Aorta (tissue), 5 donors: Measurements from ENCODE around the gene ZNF318. TPM values are rescaled to one million over a fixed set of nuclear protein-coding genes. Genes with fewer than 3 reads are reported as not detected.
A peak's percentile ranks its signal among the peaks of the same experiment; 100 is the strongest.
"Not testable (repeated sequence)": the region's sequence is repeated elsewhere in the genome, so short reads cannot be mapped to it uniquely, and the experiment has no call there.

Source experiments
- ATAC-seq: fragments of 200-7000 bp; cut with Tn5 transposase; one replicate; pipeline ENCODE4 v1.9.1; 2022; ENCODE audit warnings: moderate library complexity; ENCODE audit not compliant: low FRiP score
- DNase-seq, 2 donors: peaks; one replicate each; pipeline ENCODE4 v3.0.0-alpha.2; 2020
- H3K27ac ChIP-seq, 2 donors: one replicate each; pipeline ENCODE4 v1.5.1; 2013; ENCODE audit warnings: low read length in 2 of 2, mild to moderate bottlenecking in 2 of 2, moderate library complexity in 2 of 2, control low read depth in 1 of 2, inconsistent platforms in 1 of 2, low read depth in 1 of 2
- H3K27me3 ChIP-seq, 2 donors: one replicate each; pipeline ENCODE4 v1.6.1; 2013; ENCODE audit warnings: control low read depth in 1 of 2, low read length in 1 of 2, mild to moderate bottlenecking in 1 of 2, moderate library complexity in 1 of 2; ENCODE audit not compliant: insufficient read depth in 2 of 2, control insufficient read depth in 1 of 2
- H3K36me3 ChIP-seq, 2 donors: one replicate each; pipeline ENCODE4 v1.6.1; 2013; ENCODE audit warnings: control low read depth in 1 of 2, low read length in 1 of 2, mild to moderate bottlenecking in 1 of 2; ENCODE audit not compliant: insufficient read depth in 2 of 2, control insufficient read depth in 1 of 2
- H3K4me1 ChIP-seq, 2 donors: one replicate each; pipeline ENCODE4 v1.6.1; 2013; ENCODE audit warnings: low read length in 2 of 2, control low read depth in 1 of 2, mild to moderate bottlenecking in 1 of 2, moderate library complexity in 1 of 2; ENCODE audit not compliant: insufficient read depth in 2 of 2, control insufficient read depth in 1 of 2
- H3K4me3 ChIP-seq, 2 donors: one replicate each; pipeline ENCODE4 v1.5.1; 2013; ENCODE audit warnings: low read length in 2 of 2, control low read depth in 1 of 2, mild to moderate bottlenecking in 1 of 2
- H3K9me3 ChIP-seq: one replicate; pipeline ENCODE4 v1.6.1; 2013; ENCODE audit warnings: mild to moderate bottlenecking, low read length; ENCODE audit not compliant: control insufficient read depth
- WGBS, 2 donors: extraction: QIAGEN DNeasy Blood & Tissue Kit; methylation state at CpG; one replicate each; pipeline ENCODE4 v1.1.7; 2013; 5-methylcytosine and 5-hydroxymethylcytosine counted together
- intact Hi-C, 2 donors: fragments of 100-400 bp; cut with DNase I; formaldehyde crosslinking; loops; one replicate each; pipeline versions ENCODE4 v1.14.2 to v1.15.0; 2022
- long read RNA-seq, 2 donors: library from polyadenylated mRNA; unstranded; transcript quantifications; one replicate each; pipeline ENCODE4 v2.0.0, GENCODE V29; 2020 to 2021
- polyA plus RNA-seq, 2 donors: library from polyadenylated mRNA; stranded (reverse); fragments of 200-250 nt; gene quantifications; one replicate each; pipeline ENCODE4 v1.2.3, GENCODE V29; 2013
- total RNA-seq, 2 donors: library from RNA; stranded (reverse); fragmentation: NEBNext Ultra II Directional; extraction: Animal tissue kit (Norgen Biotek cat#: 25700); gene quantifications; one replicate each; pipeline ENCODE4 v1.2.1, GENCODE V29; 2021
- donor health status: healthy with polysubstance abuse.
- donor health status: Bipolar disorder and iron deficiency.
- donor health status: DM: no; HTN: no; CAD: no.
- donor health status: DM: no; HTN: no; CAD: no.
- donor health status: DM: yes; HTN: yes; CAD: no.

ZNF318 gene, protein sequence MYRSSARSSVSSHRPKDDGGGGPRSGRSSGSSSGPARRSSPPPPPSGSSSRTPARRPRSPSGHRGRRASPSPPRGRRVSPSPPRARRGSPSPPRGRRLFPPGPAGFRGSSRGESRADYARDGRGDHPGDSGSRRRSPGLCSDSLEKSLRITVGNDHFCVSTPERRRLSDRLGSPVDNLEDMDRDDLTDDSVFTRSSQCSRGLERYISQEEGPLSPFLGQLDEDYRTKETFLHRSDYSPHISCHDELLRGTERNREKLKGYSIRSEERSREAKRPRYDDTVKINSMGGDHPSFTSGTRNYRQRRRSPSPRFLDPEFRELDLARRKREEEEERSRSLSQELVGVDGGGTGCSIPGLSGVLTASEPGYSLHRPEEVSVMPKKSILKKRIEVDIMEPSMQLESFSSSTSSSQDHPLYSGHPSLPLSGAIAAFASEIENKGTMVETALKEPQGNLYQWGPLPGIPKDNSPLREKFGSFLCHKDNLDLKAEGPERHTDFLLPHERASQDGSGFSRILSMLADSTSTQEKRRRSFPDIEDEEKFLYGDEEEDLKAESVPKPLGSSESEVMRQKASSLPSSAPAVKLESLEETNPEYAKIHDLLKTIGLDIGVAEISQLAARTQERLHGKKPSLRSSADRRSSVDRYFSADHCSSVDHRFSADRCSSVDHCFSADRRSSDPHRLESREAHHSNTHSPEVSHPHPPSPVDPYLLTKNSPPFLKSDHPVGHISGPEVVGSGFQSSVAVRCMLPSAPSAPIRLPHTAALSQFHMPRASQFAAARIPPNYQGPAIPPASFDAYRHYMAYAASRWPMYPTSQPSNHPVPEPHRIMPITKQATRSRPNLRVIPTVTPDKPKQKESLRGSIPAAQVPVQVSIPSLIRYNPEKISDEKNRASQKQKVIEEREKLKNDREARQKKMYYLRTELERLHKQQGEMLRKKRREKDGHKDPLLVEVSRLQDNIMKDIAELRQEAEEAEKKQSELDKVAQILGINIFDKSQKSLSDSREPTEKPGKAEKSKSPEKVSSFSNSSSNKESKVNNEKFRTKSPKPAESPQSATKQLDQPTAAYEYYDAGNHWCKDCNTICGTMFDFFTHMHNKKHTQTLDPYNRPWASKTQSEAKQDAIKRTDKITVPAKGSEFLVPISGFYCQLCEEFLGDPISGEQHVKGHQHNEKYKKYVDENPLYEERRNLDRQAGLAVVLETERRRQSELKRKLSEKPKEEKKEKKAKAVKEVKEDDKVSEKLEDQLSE (N-terminal part only)
- total RNA-seq (10 to 100 TPM; 12.1 to 21.3 TPM), polyA plus RNA-seq (1 to 10 TPM; 2.6 to 9.2 TPM)
- long read RNA-seq, donor 1, partial matches to known transcripts: 4 of 6 reads
- long read RNA-seq, donor 1, other reads (novel, unspliced or antisense): 2 of 6 reads
- long read RNA-seq, donor 2, partial matches to known transcripts: 0 of 6 reads
- long read RNA-seq, donor 2, other reads (novel, unspliced or antisense): 6 of 6 reads

DNA sequence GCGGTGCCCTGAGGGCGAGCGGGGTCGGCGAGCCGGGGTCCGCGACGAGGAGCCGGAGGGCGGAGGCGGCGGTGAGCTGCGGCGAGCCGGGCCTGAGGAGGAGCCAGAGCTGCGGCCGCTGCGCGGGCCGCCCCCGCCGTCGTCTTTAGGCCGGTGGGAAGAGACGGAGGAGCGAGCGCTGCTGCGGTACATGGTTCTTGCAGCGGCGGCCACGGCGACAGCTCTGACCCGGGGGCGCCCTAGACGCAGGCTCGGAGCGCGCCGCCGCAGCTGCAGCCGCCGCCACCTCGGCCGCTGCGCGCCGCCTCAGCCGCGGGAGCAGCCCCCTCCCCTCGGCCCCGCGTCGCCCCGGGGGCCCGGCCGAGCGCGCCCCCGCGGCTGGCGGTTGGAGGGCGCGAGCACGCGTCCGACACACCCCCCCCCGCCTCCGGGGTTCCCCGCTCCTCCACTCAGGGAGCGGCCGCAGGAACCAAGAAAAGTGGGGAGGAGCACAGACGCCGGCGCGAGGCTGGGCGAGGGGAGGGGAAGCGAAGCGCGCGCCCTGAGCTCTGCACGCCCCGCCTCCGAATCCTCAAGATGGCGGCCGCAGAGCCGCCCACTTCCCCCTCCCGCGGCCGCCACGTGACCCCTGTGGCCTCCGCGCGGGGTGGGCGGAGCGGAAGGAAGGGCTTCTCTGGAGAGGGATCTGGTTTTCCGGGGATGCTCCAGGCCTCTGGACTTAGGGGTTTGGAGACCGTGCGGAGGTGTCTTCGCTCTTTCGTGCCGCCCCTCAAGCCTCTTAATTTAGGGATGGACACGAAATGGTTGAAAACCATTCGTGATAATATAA is at the start of gene ZNF318:
Gene ZNF318, minus strand, starts transcription at position 474 of the 829 bp plus-strand sequence. Its CDS starts 282 bp downstream, at position 192.
- peaks cover 0 to 3% of the 10 kb centered on the region in 2 donors for H3K4me1 ChIP-seq
- H3K4me3 ChIP-seq: peak within 1 kb of the TSS; percentile 94 to 100
- ATAC-seq (peak; percentile 99), DNase-seq (peak; percentile 98)
- intact Hi-C loops: loop anchor here (5.0 kb wide), 1 partner anchor 138 kb away; no protein-coding TSS in a partner anchor
- H3K27me3 ChIP-seq: no peaks in the 10 kb centered on the region
- H3K36me3 ChIP-seq: peaks cover 0 to under 1% of the 10 kb centered on the region in 2 donors
- peak within 1 kb of the TSS; percentile 52 to 71 for H3K27ac ChIP-seq
- 0 to 1% methylated on average over 61 to 104 of the region's 104 CpGs for WGBS, 2 donors
- H3K9me3 ChIP-seq: no peaks in the 10 kb centered on the region

DNA sequence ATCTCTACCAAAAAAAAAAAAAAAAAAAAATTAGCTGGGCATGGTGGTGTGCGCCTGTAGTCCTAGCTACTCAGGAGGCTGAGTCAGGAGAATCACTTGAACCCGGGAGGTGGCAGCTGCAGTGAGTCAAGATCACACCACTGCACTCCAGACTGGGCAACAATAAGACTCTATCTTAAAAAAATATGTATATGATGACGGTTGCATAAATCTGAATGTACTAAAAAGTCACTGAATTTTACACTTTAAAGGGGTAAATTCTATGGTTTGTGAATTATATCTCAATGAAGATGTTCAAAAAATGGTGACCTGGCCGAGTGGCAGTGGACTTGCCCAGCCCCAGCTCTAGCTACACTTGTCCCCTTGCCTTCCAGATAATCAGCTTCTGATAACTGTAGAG is 47.5 kb upstream of the ZNF318 start:
- Histone ChIP-seq H3K27me3 (no peaks in the 10 kb centered on the region), H3K27ac (no peak overlapping the region), H3K4me3 (no peak overlapping the region), H3K36me3 (no peaks in the 10 kb centered on the region), H3K4me1 (no peaks in the 10 kb centered on the region), H3K9me3 (no peaks in the 10 kb centered on the region)
- ATAC-seq: no peak
- intact Hi-C loops: no loop called here
- 59 to 62% methylated on average over 4 of the region's 4 CpGs for WGBS, 2 donors
- DNase-seq: no peak

- ATAC-seq, H3K9me3 ChIP-seq, H3K4me3 ChIP-seq, H3K27me3 ChIP-seq, H3K36me3 ChIP-seq, H3K27ac ChIP-seq, DNase-seq, H3K4me1 ChIP-seq, intact Hi-C loops: not testable (repeated sequence)
- WGBS, 2 donors: 89 to 95% methylated on average over 8 of the region's 8 CpGs
These were observed 45.8 kb upstream of the ZNF318 start for GRCh38 chr6:43415275-43415674.

DNA sequence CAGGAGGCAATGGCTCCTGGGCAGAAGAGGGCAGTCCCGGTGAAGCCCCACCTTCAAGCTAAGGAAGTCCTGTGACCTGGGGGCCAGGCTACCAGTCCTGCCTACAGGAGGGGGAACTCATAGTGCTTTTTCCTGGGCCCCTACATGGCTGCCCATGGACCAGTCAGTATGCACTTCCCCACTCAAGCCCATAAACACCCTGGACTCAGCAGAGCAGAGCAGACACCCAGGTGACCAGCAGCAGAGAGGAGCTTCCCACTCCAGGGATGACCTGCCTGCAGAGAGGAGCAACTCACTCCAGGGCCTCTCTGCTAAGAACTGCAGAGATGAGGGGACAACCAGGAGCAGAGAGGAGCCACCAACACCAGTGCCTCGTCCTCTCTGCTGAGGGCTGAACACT is 43.6 kb upstream of the ZNF318 start:
- Histone ChIP-seq H3K36me3 (no peaks in the 10 kb centered on the region), H3K27me3 (no peaks in the 10 kb centered on the region), H3K4me1 (no peaks in the 10 kb centered on the region), H3K9me3 (no peaks in the 10 kb centered on the region), H3K4me3 (no peak overlapping the region), H3K27ac (no peak overlapping the region)
- intact Hi-C loops: no loop called here
- no peak for ATAC-seq
- no peak for DNase-seq
- 89 to 95% methylated on average over 2 of the region's 2 CpGs for WGBS, 2 donors

DNA sequence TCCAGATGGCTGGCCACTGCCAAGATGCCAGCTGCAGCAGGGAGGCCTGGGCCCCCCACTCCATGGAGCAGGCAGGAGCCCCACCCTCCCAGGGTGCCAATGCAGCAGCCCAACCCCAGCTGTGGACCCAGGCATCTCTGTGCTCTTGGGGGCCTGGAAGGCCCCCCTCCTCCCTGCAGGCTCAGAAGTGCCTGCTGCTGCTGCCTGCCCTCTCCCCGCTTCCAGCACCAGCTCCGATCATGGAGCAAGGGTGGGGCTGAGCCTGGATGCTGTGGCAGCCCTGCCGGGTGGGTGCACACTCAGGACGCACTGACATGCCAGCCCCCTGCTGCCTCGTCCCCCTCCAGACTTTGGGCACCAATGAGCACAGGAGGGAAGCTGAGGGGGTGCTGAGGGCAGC is 43.1 kb upstream of the ZNF318 start:
- Histone ChIP-seq H3K9me3 (no peaks in the 10 kb centered on the region), H3K4me1 (no peaks in the 10 kb centered on the region), H3K4me3 (no peak overlapping the region), H3K27ac (no peak overlapping the region), H3K27me3 (no peaks in the 10 kb centered on the region), H3K36me3 (no peaks in the 10 kb centered on the region)
- no peak for ATAC-seq
- intact Hi-C loops: no loop called here
- 69 to 75% methylated on average over 5 of the region's 5 CpGs for WGBS, 2 donors
- no peak for DNase-seq

- H3K27ac ChIP-seq, intact Hi-C loops, H3K4me3 ChIP-seq, H3K27me3 ChIP-seq, H3K9me3 ChIP-seq, H3K4me1 ChIP-seq, H3K36me3 ChIP-seq, ATAC-seq, DNase-seq: not testable (repeated sequence)
- 79 to 95% methylated on average over 1 of the region's 1 CpG for WGBS, 2 donors
These were observed 41.3 kb upstream of the ZNF318 start for GRCh38 chr6:43410776-43411175.

DNA sequence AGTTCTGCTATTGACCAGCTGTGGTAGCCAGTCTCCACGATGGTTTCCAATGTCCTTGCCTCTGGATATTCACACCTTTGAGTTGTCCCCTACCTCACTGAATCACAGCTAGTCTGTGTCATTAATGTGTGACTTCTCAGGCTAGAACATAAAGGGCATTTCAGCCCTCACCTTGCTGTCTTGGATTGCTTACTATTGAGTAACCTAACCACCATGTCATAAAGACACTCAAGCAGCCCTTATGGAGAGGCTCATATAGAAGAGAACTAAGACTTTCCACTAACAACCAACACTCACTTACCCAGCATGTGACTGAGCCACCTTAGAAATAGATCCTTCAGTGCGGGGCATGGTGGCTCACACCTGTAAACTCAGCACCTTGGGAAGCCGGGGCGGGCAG is 38.8 kb upstream of the ZNF318 start:
- intact Hi-C loops: no loop called here
- ATAC-seq: no peak
- Histone ChIP-seq H3K27ac (no peak overlapping the region), H3K4me3 (no peak overlapping the region), H3K4me1 (no peaks in the 10 kb centered on the region), H3K9me3 (peaks cover 1% of the 10 kb centered on the region), H3K36me3 (no peaks in the 10 kb centered on the region), H3K27me3 (no peaks in the 10 kb centered on the region)
- WGBS, 2 donors: 91 to 95% methylated on average over 4 of the region's 4 CpGs
- DNase-seq: no peak
